Measurements from ENCODE around the gene ZGLP1. TPM values are rescaled to one million over a fixed set of nuclear protein-coding genes. Genes with fewer than 3 reads are reported as not detected.

The ZGLP1 gene
- polyA plus RNA-seq, 1 donor (not counting 4 experiments of a cell fraction or from before 2014, with no cell fraction given): 0.43 TPM

DNA sequence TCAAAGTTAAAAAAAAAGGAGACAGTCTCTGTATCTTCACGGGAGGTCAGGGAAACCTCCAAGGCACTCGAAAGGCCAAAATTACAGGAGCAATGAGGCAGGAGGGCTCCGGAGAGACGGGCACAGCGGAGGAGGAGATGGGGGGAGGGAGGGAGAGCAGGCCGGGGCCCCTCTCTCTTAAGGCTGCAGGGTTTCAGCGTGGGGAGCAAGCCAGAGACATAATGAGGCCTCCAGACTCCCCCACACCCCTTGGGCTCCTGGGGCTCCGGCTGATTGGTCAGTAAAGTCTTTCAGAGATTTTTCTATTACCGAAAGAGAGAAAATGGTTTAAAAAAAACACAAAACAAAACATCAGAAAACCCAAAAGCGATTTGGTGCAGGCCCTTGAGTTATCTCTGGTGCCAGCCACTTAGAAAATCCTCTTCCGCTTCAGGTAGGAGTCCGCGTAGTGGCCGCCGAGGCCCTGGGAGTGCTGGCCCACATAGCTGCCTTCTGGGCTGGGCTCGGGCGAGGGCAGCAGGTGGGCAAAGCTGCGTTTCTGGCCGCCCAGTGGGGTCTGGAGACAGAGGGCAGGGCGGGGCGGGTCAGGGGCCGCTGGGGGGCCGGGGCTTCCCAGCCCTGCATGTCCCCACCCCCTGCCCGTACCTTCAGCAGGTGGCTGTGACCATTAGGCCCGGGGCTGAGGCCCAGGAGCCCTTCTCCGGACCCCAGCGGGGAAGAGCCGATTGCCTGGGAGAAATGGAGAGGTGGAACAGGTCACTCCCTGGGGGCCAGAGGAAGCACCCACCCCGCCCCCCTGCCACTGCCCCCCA is 7.6 kb upstream of the ZGLP1 start:
- Histone ChIP-seq H3K79me2 (ENCODE audit: control insufficient read depth, insufficient read depth, low read length) (peaks cover 2% of the 10 kb centered on the region), H3K9me1 (ENCODE audit: control insufficient read depth, extremely low read depth, insufficient read depth, low read length) (no peaks in the 10 kb centered on the region), H3K9me3 (ENCODE audit: control insufficient read depth, low read depth, low read length) (no peaks in the 10 kb centered on the region), H3K4me2 (ENCODE audit: control insufficient read depth, extremely low read depth, insufficient read depth, low read depth, low read length) (no peak overlapping the region), H3K9ac (ENCODE audit: control insufficient read depth, extremely low read depth, insufficient read depth, low read length) (no peak overlapping the region), H3K4me3 (ENCODE audit: control insufficient read depth in 2 of 3, extremely low read depth in 1 of 3, insufficient read depth in 2 of 3, low read depth in 1 of 3, low read length in 3 of 3) (no peak overlapping the region), H3K4me1 (ENCODE audit: control insufficient read depth, extremely low read depth, insufficient read depth, low read length) (peaks cover 9% of the 10 kb centered on the region), H3K27ac (ENCODE audit: control insufficient read depth, insufficient read depth, low read length) (no peak overlapping the region), H4K20me1 (ENCODE audit: control insufficient read depth, extremely low read depth, insufficient read depth, low read length) (no peaks in the 10 kb centered on the region), H3K27me3 (ENCODE audit: control insufficient read depth, extremely low read depth, insufficient read depth, low read length) (no peaks in the 10 kb centered on the region), H3K36me3 (ENCODE audit: control insufficient read depth in 2 of 2, extremely low read depth in 1 of 2, insufficient read depth in 2 of 2, low read length in 2 of 2) (peaks cover 14 to 20% of the 10 kb centered on the region in 2 experiments), H2AFZ (ENCODE audit: control insufficient read depth, low read length) (no peak overlapping the region)
- no peak for FAIRE-seq
- DNase-seq (ENCODE audit: low read depth, low spot score): no peak
- dilution Hi-C loops (cut with MboI; ENCODE audit: extremely low pct_ligation_motif_present, low sequenced_read_pairs): no loop called here
- no peak for TF ChIP-seq EZH2 (IDR thresholded peaks at IDR 0.05; ENCODE audit: low read length)
- TF ChIP-seq, protein P1, sequence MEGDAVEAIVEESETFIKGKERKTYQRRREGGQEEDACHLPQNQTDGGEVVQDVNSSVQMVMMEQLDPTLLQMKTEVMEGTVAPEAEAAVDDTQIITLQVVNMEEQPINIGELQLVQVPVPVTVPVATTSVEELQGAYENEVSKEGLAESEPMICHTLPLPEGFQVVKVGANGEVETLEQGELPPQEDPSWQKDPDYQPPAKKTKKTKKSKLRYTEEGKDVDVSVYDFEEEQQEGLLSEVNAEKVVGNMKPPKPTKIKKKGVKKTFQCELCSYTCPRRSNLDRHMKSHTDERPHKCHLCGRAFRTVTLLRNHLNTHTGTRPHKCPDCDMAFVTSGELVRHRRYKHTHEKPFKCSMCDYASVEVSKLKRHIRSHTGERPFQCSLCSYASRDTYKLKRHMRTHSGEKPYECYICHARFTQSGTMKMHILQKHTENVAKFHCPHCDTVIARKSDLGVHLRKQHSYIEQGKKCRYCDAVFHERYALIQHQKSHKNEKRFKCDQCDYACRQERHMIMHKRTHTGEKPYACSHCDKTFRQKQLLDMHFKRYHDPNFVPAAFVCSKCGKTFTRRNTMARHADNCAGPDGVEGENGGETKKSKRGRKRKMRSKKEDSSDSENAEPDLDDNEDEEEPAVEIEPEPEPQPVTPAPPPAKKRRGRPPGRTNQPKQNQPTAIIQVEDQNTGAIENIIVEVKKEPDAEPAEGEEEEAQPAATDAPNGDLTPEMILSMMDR (optimal IDR thresholded peaks at IDR 0.05 in 1 of 3, IDR thresholded peaks at IDR 0.05 in 1 of 3, conservative IDR thresholded peaks at IDR 0.05 in 1 of 3; ENCODE audit: extremely low read depth in 1 of 3, insufficient read depth in 2 of 3, low read length in 3 of 3): no peak

DNA sequence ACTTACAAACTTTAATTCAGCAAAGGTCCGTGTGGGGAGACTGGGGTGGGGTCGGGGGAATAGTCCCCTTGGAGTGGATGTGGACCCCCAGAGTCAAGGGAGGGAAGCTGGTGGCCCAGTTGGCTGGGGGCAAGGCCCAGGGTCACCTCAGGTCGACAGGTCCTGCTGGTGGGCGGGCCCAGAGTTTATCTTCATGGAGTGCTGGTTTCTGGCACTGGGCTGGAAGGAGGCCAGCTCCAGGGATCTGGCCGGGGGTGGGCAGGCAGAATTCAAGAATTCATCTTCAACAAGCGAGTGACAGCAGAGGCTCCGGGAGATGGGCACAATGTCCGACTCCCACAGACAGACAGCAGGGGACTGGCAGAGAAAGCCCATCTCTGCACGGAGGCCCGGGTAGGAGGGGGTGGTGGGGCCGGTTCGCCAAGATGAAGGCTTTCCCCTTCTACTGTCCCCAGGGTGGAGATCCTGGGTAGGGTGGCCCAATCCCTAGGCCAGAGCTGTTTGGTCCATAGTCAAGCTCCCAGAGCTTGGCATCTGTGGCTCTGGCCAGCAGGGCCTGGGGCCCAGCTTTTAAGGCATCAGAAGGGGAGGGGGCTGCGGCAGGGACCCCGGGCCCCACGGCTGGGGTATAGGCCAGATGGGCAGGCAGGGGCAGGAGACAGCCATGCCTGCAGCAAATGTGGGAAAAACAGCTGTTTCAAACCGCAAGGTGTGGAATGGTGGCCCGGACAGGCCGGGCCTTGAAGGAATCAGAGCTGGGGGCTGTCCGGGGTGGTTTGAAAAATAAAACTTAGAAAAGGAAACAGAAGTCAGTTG is 6.8 kb upstream of the ZGLP1 start:
- DNase-seq (ENCODE audit: low read depth, low spot score) (no peak), FAIRE-seq (no peak)
- Histone ChIP-seq H3K9me3 (ENCODE audit: control insufficient read depth, low read depth, low read length) (no peaks in the 10 kb centered on the region), H3K4me2 (ENCODE audit: control insufficient read depth, extremely low read depth, insufficient read depth, low read depth, low read length) (peak overlapping the region; percentile 77), H3K4me1 (ENCODE audit: control insufficient read depth, extremely low read depth, insufficient read depth, low read length) (peaks cover 9% of the 10 kb centered on the region), H4K20me1 (ENCODE audit: control insufficient read depth, extremely low read depth, insufficient read depth, low read length) (no peaks in the 10 kb centered on the region), H3K4me3 (ENCODE audit: control insufficient read depth in 2 of 3, extremely low read depth in 1 of 3, insufficient read depth in 2 of 3, low read depth in 1 of 3, low read length in 3 of 3) (peak overlapping the region in 2 of 3 experiments; percentile 91 to 93), H3K27me3 (ENCODE audit: control insufficient read depth, extremely low read depth, insufficient read depth, low read length) (no peaks in the 10 kb centered on the region), H3K36me3 (ENCODE audit: control insufficient read depth in 2 of 2, extremely low read depth in 1 of 2, insufficient read depth in 2 of 2, low read length in 2 of 2) (peaks cover 14% of the 10 kb centered on the region in 2 experiments), H3K27ac (ENCODE audit: control insufficient read depth, insufficient read depth, low read length) (peak overlapping the region; percentile 53), H3K79me2 (ENCODE audit: control insufficient read depth, insufficient read depth, low read length) (peaks cover 2% of the 10 kb centered on the region), H2AFZ (ENCODE audit: control insufficient read depth, low read length) (peak overlapping the region; percentile 99), H3K9me1 (ENCODE audit: control insufficient read depth, extremely low read depth, insufficient read depth, low read length) (no peaks in the 10 kb centered on the region), H3K9ac (ENCODE audit: control insufficient read depth, extremely low read depth, insufficient read depth, low read length) (peak overlapping the region; percentile 80)
- dilution Hi-C loops (cut with MboI; ENCODE audit: extremely low pct_ligation_motif_present, low sequenced_read_pairs): no loop called here
- no peak for TF ChIP-seq EZH2 (IDR thresholded peaks at IDR 0.05; ENCODE audit: low read length)
- TF ChIP-seq, protein P1 (optimal IDR thresholded peaks at IDR 0.05 in 1 of 3, IDR thresholded peaks at IDR 0.05 in 1 of 3, conservative IDR thresholded peaks at IDR 0.05 in 1 of 3; ENCODE audit: extremely low read depth in 1 of 3, insufficient read depth in 2 of 3, low read length in 3 of 3): no peak
